ENCODE data around the gene WWOX.

DNA sequence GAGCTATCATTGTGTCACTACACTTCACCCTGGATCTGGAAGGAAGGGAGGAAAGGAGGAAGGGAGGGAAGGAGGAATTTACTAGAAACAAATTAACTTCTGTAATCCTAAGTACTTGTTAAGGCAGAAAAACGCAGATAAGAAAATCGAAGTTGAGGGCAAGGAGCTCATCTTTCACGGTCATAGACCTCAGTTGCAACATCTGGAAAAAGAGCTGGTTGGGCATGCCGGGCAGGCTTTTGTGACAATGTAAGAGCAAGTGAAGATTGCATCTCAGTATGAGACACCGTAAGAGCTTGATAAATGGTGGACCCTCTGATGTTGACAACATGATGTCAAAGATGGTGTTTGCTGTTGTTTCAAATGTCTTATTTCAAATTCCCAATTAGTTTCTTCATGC is 779.6 kb downstream of the WWOX start:
- TF ChIP-seq, protein P1, sequence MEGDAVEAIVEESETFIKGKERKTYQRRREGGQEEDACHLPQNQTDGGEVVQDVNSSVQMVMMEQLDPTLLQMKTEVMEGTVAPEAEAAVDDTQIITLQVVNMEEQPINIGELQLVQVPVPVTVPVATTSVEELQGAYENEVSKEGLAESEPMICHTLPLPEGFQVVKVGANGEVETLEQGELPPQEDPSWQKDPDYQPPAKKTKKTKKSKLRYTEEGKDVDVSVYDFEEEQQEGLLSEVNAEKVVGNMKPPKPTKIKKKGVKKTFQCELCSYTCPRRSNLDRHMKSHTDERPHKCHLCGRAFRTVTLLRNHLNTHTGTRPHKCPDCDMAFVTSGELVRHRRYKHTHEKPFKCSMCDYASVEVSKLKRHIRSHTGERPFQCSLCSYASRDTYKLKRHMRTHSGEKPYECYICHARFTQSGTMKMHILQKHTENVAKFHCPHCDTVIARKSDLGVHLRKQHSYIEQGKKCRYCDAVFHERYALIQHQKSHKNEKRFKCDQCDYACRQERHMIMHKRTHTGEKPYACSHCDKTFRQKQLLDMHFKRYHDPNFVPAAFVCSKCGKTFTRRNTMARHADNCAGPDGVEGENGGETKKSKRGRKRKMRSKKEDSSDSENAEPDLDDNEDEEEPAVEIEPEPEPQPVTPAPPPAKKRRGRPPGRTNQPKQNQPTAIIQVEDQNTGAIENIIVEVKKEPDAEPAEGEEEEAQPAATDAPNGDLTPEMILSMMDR (IDR thresholded peaks at IDR 0.05), result no peak
- no peak for TF ChIP-seq POLR2A (IDR thresholded peaks at IDR 0.05)
- TF ChIP-seq EP300 (IDR thresholded peaks at IDR 0.05), result no peak
